OCI-M2 (cell line): ENCODE data around the gene SLX4IP.
"Not testable (repeated sequence)": the region's sequence is repeated elsewhere in the genome, so short reads cannot be mapped to it uniquely, and the experiment has no call there.

Experiments
- DNase-seq: peaks from one replicate; lab custom pipeline; 2025; ENCODE audit not compliant: unreplicated experiment; lab: John Stamatoyannopoulos, UW

SLX4IP gene

GRCh38 chr20:10602221-10602871 lies 167.2 kb downstream of the SLX4IP start:
- DNase-seq = no peak

GRCh38 chr20:10603378-10603777 lies 168.3 kb downstream of the SLX4IP start:
- no peak for DNase-seq

DNA sequence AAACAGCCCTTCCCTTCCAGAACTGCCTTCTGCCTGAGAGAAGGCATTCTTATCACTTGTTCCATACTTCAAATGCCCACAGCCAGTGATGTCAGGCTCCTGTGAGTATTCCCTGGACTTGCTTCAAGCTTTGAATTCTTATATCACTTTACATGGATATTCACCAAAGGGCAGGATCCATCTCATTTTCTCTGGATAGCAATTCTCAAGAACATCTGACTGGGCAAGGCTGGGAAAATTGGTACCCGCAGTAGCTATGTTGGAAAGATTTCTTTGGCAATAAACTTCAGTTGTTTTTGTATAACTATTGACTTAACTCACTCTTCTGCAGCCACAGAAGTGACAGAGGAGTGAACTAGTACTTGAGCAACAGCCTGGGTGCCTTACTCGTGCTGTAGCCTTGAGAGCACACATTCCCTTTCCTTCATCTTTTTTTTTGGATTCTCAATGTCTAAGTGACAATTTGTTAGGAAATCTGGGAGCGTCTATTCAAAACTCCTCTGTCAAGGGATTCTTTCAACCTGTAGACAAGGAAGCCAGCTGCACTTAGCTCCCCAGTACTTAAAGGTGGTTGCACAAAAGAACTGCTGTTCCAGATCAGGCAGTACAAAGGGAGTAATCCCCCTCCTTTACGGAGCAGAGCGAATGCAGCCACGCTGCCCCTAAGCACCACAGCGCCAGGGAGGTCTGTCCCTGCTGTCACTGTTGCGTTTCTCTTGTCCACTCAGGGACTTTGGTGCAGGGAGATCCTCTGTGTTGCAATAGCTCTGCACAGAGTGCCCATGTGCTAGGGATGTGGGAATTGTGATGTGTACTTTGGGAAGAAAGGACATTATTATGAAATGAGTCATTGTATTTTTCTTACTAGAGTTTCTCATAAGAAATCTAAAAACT lies 169.1 kb downstream of the SLX4IP start:
- DNase-seq = no peak

- no peak for DNase-seq
Measured at GRCh38 chr20:10604865-10605440, 169.8 kb downstream of the SLX4IP start.

GRCh38 chr20:10605547-10606195 lies 170.6 kb downstream of the SLX4IP start:
- no peak for DNase-seq

DNA sequence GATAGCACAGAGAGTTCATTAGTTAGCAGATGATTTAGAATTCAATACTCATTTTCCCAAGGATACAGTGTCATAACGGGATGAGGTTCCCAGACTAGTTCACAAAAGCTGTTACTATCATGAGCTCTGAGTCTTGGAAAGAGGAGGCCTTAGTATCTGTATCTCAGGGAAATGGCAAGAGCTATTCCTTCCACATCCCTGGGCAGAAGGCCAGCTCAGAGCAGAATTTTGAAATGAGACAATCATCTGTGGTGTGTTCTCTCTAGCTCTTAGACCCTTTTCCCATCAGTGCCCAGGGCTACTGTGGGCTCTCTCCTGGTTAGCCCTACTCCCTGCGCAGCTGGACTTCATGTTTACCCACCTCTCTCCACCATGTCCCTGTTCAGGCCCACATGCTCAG lies 174.2 kb downstream of the SLX4IP start:
- DNase-seq = no peak

DNA sequence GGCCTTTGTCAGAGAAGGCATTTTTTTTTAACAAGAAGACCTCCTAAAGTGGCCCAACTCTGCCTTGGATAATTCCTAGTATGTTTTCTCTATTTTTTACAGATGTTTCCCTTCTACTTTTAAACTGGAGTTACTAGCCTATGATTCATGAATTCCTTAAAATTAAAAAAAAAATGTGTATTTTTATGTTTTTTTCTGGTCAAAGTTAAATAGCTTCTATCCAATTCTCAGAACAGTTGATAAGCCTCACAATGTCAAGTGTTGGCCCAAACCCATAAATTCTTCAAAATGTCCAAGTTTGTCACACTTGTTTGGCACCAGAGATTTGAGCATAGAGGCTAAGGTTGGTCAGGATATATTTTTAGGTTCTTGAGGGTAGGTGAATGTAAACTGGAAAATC lies 174.7 kb downstream of the SLX4IP start:
- no peak for DNase-seq

DNA sequence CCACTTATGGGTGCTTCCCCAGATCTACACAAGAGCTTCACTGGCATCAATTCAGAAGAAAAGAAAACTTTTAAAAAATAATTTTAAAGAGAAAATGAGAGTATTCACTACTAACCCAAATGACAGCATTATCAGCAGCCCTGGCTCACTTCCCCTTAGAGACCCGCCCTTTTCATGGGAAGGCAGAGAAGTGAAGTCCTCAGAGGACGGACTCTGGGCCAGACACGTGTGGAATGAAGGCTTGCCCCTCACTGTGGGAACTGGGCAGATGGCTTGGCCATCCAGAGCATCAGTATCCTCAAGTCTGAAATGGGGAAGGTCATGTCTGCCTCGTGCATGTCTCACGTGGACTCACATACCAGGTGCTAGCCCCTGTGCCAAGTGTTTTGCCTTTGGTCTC lies 175.1 kb downstream of the SLX4IP start:
- no peak for DNase-seq

- DNase-seq = no peak
Measured at GRCh38 chr20:10611357-10611756, 176.3 kb downstream of the SLX4IP start.

DNA sequence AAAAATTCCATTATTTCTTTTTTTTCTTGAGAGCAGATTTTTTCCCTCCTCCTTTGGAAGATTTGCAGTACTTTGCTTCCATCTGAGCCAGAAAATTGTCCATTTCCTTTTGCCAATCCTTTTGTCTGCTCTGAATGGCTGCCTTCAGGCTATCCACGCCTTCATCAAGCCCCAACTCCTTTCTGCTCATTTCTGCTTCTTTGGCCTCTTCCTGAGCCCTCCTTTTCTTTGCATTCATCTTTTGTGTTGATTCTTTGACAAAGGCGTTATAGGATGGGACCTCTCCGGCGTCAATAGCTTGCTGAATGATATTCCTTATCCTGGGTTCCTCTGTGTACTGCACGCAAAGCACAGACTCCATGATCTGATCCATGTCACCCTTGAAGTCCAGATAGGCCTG lies 178.3 kb downstream of the SLX4IP start:
- not testable (repeated sequence) for DNase-seq

- DNase-seq = no peak
Measured at GRCh38 chr20:10613911-10614310, 178.8 kb downstream of the SLX4IP start.

- DNase-seq = no peak
Measured at GRCh38 chr20:10616212-10616611, 181.1 kb downstream of the SLX4IP start.

GRCh38 chr20:10617549-10618133 lies 182.5 kb downstream of the SLX4IP start:
- DNase-seq = not testable (repeated sequence)

DNA sequence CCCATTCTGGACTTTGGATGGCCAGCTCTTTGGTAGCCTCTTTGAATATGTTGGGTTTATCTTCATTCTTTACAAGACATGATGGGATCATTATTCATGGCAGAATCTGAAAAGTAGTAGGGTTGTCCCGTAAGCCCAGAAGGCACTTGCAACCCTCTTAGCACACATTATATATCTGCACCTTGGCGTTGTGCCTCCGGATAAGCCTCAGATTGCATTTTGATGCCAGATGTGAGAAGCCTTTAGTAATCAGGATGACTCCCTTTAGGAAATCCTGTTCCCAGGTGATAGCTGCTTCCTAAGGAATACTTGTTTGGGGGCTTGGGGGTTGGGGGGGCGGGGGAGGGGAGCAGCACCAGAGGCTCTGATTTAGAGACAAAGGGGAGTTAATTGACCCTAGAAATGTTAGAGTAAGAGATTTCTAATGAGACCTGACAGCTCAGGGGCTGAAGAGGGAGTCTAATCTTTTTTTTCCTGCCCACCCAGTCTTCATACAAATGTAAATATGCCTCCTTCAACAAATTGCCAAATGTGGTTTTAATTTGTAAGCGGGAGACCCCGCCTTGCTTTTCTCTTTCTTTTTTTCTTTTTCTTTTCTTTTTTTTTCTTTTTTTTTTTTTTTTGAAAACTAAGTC lies 183.6 kb downstream of the SLX4IP start:
- DNase-seq = no peak

GRCh38 chr20:10619427-10619826 lies 184.3 kb downstream of the SLX4IP start:
- no peak for DNase-seq

GRCh38 chr20:10621149-10621548 lies 186.0 kb downstream of the SLX4IP start:
- no peak for DNase-seq

DNA sequence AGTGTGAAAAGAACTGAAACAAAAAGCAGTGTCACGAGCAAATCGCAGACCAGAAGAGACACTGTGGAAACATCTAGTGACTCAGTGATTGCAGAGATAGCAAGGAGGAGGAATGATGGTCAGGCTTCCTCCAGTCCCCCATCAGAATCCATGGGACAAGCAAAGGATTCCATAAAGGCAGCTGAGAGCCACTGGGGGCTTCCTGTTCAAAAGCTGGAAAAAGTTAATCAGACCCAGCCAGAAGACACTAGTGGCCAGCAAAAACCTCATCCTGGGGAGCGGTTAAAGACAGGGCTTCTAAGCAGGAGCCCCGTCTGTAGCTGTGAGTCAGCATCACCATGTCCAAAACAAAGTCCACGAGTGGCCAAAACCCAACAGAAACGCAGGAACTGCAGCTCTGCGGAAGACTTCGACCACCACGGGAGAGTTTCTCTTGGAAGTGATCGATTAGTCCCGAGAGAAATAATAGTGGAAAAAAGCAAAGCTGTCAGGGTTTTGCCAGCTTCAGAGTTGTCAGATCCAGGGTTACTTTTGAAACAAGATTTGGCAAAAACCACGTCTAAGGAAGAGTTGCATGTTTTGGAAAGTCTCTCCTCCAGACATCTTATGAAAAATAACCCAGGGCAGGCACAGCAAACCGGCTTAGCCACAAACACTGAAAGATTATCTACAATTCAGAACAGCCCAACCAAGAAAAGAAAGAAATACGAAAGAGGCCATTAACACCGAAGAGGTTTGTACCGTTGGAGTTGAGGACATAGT lies 187.7 kb downstream of the SLX4IP start:
- no peak for DNase-seq

DNA sequence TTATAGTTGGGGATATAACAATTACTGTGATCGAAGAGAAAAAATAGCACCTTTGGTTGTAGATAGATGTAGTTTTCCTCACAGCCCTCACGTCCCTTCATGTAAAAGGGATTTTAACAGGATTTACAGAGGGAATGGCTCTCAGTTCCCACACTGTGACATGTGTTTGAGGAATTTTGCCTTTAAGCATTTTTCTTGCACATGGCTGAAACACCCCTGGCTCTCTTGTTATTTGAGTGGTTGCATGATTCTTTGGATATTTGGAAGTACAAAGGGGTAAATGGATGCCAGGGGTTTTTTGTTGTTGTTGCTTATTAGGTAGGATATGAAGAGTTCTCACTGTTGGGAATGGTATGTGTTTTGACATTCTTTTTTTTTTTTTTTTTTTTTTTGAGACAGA lies 190.5 kb downstream of the SLX4IP start:
- DNase-seq = no peak

- no peak for DNase-seq
Measured at GRCh38 chr20:10626896-10627295, 191.8 kb downstream of the SLX4IP start.
